Panc1 (cell line): ENCODE results near the gene TRIM10. TPM values are rescaled to one million over a fixed set of nuclear protein-coding genes. Genes with fewer than 3 reads are reported as not detected.

Experiments used
- ATAC-seq: fragments of 200-7000 bp; cut with Tn5 transposase; 2 replicates; pipeline ENCODE4 v1.9.1; 2020; ENCODE audit warnings: mild to moderate bottlenecking, moderate library complexity
- BruUV-seq: library from RNA; stranded (reverse); fragments of 400-500 nt; replicated peaks from 2 replicates; lab custom pipeline; 2021; lab: Mats Ljungman, UMichigan
- CTCF ChIA-PET: fragments of 300-600 bp; sonication (Branson Sonifier 250); formaldehyde crosslinking; loops from one replicate; lab custom pipeline; 2022; ENCODE audit warnings: antibody characterized with exemption; lab: Charles Lee
- POLR2A ChIA-PET: fragments of 300-600 bp; sonication (Branson Sonifier 250); formaldehyde crosslinking; loops from one replicate; lab custom pipeline; 2022; ENCODE audit warnings: antibody characterized with exemption; lab: Charles Lee
- DNase-seq: peaks from one replicate; pipeline ENCODE4 v3.0.0-alpha.2; 2010; ENCODE audit warnings: low read depth, low spot score
- H3K27ac ChIP-seq: 2 replicates; pipeline ENCODE4 v1.5.1; 2011; ENCODE audit warnings: mild to moderate bottlenecking, low read length, inconsistent platforms
- H3K27me3 ChIP-seq: fragments of 200-500 bp; sonication (Bioruptor generic); 2 replicates; pipeline ENCODE4 v1.6.0; 2014; ENCODE audit warnings: low read length, inconsistent platforms; ENCODE audit not compliant: control insufficient read depth, insufficient read depth
- H3K36me3 ChIP-seq: fragments of 200-500 bp; sonication (Bioruptor generic); 2 replicates; pipeline ENCODE4 v1.5.1; 2014; ENCODE audit warnings: inconsistent platforms, mild to moderate bottlenecking, low read length, moderate library complexity; ENCODE audit not compliant: control insufficient read depth, insufficient read depth
- H3K4me1 ChIP-seq: 2 replicates; pipeline ENCODE4 v1.5.1; 2011; ENCODE audit warnings: inconsistent platforms, mild to moderate bottlenecking, low read length, moderate library complexity; ENCODE audit not compliant: control insufficient read depth, insufficient read depth
- H3K4me3 ChIP-seq, 2 experiments: 2 replicates each; pipeline ENCODE4 v1.5.1; 2011 to 2012; ENCODE audit warnings: low read depth in 2 of 2, low read length in 2 of 2, mild to moderate bottlenecking in 2 of 2, inconsistent platforms in 1 of 2, moderate library complexity in 1 of 2
- H3K9me3 ChIP-seq: fragments of 200-500 bp; sonication (Bioruptor generic); 2 replicates; pipeline ENCODE4 v1.5.1; 2014; ENCODE audit warnings: low read depth, mild to moderate bottlenecking, inconsistent platforms, low read length, moderate library complexity; ENCODE audit not compliant: control insufficient read depth, insufficient read depth
- POLR2AphosphoS5 ChIP-seq: IDR thresholded peaks from 2 replicates; pipeline ENCODE4 v1.6.1; 2012; ENCODE audit warnings: mild to moderate bottlenecking, low read depth, low read length, moderate library complexity
- SIN3A ChIP-seq: IDR thresholded peaks from 2 replicates; pipeline ENCODE4 v1.6.1; 2012; ENCODE audit warnings: low read depth, mild to moderate bottlenecking, low read length, moderate library complexity, borderline replicate concordance; ENCODE audit not compliant: insufficient read depth
- TCF7L2 ChIP-seq: IDR thresholded peaks from 2 replicates; pipeline ENCODE4 v1.6.1; 2011; ENCODE audit warnings: mild to moderate bottlenecking, low read depth, low read length, inconsistent platforms
- in situ Hi-C: cut with HindIII; loops from 2 replicates; pipeline ENCODE4 v1.10.0; 2016; ENCODE audit warnings: low sequenced_read_pairs, low pct_unique_long_range_greater_than_20kb
- intact Hi-C: fragments of 100-400 bp; cut with micrococcal nuclease; formaldehyde crosslinking; loops from one replicate; pipeline ENCODE4 v1.10.0; 2022; ENCODE audit not compliant: unreplicated experiment
- total RNA-seq: library from RNA; stranded (reverse); gene quantifications from one replicate; pipeline ENCODE4 v1.2.1, GENCODE V29; 2021; ENCODE audit not compliant: unreplicated experiment
- TF ChIP-seq, protein P1 (sequence below), 2 experiments: IDR thresholded peaks; 2 replicates each; pipeline ENCODE4 v1.6.1; 2011 to 2012; ENCODE audit warnings: low read depth in 2 of 2, control low read depth in 1 of 2, low read length in 1 of 2, mild to moderate bottlenecking in 1 of 2, moderate library complexity in 1 of 2; ENCODE audit not compliant: insufficient read depth in 1 of 2
- TF ChIP-seq, protein P2 (sequence below): fragments of 450-650 bp; IDR thresholded peaks from 2 replicates; pipeline ENCODE4 v1.5.1; 2017; ENCODE audit warnings: mild to moderate bottlenecking

Gene TRIM10
- total RNA-seq, 1 experiment from 2014 or later, result not detected

DNA sequence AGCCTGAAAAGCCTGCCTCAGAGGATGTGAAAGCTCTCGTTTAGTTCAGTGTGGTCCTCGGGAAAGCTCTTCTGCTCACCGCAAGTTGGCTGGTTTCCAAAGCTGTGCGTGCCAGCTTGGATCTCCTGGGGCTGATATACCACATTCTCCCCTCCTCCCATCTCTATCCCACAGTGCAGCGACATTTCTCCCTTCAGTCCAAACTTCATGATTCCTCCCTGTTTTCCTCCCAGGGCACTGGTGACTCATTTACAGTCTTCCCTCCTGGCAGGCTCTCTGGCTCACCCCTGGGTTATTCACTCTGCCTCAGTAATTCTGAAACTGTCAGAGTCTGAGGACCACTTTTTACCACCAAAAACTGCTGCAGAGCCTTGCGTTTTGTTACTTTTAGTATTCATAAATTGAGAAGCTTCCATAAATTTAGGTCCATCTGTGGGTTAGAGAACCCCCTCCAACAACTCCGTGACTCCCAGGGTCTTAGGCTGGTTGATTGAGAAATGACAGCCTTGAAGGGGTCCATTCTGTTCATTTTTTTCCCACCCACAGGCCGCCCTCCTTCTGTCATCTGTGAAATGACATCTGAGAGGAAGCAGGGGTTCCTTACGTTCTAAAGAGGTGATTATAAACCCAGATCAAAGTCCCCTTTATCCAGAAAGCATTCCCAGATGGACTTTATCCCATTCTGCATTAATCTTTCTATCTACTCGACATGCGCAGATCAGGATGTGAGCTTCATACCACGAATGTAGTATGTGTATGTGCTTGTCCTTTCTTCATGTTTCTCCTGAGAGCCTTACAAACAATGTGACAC lies 6.1 kb downstream of the TRIM10 start:
- no peaks in the 10 kb centered on the region for H3K4me1 ChIP-seq
- H3K4me3 ChIP-seq, result no peak overlapping the region
- BruUV-seq, result no TSS peak
- TF ChIP-seq TCF7L2 (no peak), POLR2AphosphoS5 (no peak), SIN3A (no peak)
- TF ChIP-seq, protein P1, sequence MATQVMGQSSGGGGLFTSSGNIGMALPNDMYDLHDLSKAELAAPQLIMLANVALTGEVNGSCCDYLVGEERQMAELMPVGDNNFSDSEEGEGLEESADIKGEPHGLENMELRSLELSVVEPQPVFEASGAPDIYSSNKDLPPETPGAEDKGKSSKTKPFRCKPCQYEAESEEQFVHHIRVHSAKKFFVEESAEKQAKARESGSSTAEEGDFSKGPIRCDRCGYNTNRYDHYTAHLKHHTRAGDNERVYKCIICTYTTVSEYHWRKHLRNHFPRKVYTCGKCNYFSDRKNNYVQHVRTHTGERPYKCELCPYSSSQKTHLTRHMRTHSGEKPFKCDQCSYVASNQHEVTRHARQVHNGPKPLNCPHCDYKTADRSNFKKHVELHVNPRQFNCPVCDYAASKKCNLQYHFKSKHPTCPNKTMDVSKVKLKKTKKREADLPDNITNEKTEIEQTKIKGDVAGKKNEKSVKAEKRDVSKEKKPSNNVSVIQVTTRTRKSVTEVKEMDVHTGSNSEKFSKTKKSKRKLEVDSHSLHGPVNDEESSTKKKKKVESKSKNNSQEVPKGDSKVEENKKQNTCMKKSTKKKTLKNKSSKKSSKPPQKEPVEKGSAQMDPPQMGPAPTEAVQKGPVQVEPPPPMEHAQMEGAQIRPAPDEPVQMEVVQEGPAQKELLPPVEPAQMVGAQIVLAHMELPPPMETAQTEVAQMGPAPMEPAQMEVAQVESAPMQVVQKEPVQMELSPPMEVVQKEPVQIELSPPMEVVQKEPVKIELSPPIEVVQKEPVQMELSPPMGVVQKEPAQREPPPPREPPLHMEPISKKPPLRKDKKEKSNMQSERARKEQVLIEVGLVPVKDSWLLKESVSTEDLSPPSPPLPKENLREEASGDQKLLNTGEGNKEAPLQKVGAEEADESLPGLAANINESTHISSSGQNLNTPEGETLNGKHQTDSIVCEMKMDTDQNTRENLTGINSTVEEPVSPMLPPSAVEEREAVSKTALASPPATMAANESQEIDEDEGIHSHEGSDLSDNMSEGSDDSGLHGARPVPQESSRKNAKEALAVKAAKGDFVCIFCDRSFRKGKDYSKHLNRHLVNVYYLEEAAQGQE (IDR thresholded peaks at IDR 0.05; ENCODE audit: insufficient read depth in 1 of 2, low read depth in 2 of 2, low read length in 1 of 2), result no peak
- TF ChIP-seq, protein P2, sequence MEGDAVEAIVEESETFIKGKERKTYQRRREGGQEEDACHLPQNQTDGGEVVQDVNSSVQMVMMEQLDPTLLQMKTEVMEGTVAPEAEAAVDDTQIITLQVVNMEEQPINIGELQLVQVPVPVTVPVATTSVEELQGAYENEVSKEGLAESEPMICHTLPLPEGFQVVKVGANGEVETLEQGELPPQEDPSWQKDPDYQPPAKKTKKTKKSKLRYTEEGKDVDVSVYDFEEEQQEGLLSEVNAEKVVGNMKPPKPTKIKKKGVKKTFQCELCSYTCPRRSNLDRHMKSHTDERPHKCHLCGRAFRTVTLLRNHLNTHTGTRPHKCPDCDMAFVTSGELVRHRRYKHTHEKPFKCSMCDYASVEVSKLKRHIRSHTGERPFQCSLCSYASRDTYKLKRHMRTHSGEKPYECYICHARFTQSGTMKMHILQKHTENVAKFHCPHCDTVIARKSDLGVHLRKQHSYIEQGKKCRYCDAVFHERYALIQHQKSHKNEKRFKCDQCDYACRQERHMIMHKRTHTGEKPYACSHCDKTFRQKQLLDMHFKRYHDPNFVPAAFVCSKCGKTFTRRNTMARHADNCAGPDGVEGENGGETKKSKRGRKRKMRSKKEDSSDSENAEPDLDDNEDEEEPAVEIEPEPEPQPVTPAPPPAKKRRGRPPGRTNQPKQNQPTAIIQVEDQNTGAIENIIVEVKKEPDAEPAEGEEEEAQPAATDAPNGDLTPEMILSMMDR, result no peak
- DNase-seq (no peak), ATAC-seq (peak; percentile 63; the same call in 1 of the 2 replicates)
- ChIA-PET CTCF (interaction anchor here (0.8 to 1.0 kb wide), 2 partner anchors 27 to 64 kb away, joined by 3 to 4 read pairs; no protein-coding TSS in a partner anchor), POLR2A (no interaction called here)
- intact Hi-C loops, result no loop called here
- H3K36me3 ChIP-seq, result no peaks in the 10 kb centered on the region
- no peaks in the 10 kb centered on the region for H3K9me3 ChIP-seq
- no peak overlapping the region for H3K27ac ChIP-seq
- in situ Hi-C loops, result no loop called here
- peaks cover 14% of the 10 kb centered on the region for H3K27me3 ChIP-seq

DNA sequence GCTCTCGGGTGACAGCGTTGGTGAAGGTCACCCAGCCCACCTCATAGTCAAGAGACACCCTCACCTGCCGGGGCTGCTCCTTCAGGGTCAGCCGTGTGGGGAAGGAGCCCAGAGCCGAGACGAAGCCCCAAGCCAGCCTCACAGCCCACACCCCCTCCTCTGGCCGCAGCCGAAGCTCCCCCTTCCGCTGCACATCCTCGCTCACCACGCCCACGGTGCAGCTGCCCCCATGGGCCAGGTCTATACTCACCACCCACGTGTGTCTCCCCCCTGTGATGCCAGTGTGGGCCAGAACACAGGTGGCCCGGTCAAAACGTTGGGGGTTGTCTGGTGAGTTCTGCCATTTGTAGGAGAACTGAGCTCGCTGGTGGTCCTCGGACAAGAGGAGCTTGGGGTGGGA lies 7.0 kb downstream of the TRIM10 start:
- no peak for ATAC-seq
- ChIA-PET CTCF (interaction anchor here (0.8 to 1.0 kb wide), 3 partner anchors 26 to 65 kb away, joined by 3 to 4 read pairs (median 3); no protein-coding TSS in a partner anchor), POLR2A (no interaction called here)
- Histone ChIP-seq H3K9me3 (no peaks in the 10 kb centered on the region), H3K4me3 (no peak overlapping the region), H3K4me1 (no peaks in the 10 kb centered on the region), H3K27ac (no peak overlapping the region), H3K36me3 (no peaks in the 10 kb centered on the region), H3K27me3 (peaks cover 14% of the 10 kb centered on the region)
- DNase-seq, result no peak
- BruUV-seq, result no TSS peak
- intact Hi-C loops (no loop called here), in situ Hi-C loops (no loop called here)
- TF ChIP-seq POLR2AphosphoS5 (no peak), TCF7L2 (no peak), SIN3A (no peak)
- TF ChIP-seq, protein P1 (IDR thresholded peaks at IDR 0.05; ENCODE audit: insufficient read depth in 1 of 2, low read depth in 2 of 2, low read length in 1 of 2), result no peak
- TF ChIP-seq, protein P2, result no peak
